H54 (cell line): Measurements from ENCODE around the gene BTBD6.
"Not testable (repeated sequence)": the region's sequence is repeated elsewhere in the genome, so short reads cannot be mapped to it uniquely, and the experiment has no call there.

ENCODE experiments used
- DNase-seq: peaks from one replicate; pipeline ENCODE4 v3.0.0; 2011; ENCODE audit warnings: low spot score, mixed read lengths; ENCODE audit not compliant: insufficient read length
- FAIRE-seq: peaks from 3 replicates; lab custom pipeline; 2011; peaks lifted over from hg19 to GRCh38; lab: Jason Lieb, UNC
- POLR2A ChIP-seq: IDR thresholded peaks from 2 replicates; pipeline ENCODE4 v1.6.1; 2011; ENCODE audit warnings: low read depth, mild to moderate bottlenecking, low read length

BTBD6 gene

DNA sequence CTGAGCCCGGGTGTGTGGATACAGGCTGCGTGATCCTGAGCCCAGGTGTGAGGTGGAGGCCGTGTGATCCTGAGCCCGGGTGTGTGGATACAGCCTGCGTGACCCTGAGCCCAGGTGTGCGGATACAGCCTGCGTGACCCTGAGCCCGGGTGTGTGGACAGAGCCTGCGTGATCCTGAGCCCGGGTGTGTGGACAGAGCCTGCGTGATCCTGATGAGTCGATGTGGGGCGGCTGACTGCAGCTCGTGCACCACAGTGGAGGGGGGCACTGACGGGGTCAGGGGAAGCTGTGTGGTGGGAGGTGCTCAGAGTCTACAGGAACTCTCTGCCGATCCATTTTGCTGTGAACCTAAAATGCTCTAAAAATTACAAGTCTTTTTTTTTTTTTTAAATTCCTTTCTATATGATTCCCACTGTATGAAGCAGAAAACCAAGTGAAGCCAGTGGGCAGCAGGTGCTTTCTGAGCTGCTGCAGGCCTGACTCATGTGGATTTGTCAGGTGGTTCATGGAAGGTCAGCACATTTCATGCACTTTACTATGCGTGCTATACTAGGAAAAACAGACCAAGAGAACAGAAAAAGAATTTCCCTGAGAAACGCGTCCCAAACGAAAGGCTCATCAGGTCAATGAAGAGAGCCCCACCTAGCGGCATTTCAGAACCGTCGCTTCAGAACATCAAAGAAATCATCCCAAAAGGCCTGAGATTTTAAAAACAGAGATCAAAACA is 33.2 kb downstream of the BTBD6 start:
- no peak for FAIRE-seq
- no peak for DNase-seq
- no peak for TF ChIP-seq POLR2A

DNA sequence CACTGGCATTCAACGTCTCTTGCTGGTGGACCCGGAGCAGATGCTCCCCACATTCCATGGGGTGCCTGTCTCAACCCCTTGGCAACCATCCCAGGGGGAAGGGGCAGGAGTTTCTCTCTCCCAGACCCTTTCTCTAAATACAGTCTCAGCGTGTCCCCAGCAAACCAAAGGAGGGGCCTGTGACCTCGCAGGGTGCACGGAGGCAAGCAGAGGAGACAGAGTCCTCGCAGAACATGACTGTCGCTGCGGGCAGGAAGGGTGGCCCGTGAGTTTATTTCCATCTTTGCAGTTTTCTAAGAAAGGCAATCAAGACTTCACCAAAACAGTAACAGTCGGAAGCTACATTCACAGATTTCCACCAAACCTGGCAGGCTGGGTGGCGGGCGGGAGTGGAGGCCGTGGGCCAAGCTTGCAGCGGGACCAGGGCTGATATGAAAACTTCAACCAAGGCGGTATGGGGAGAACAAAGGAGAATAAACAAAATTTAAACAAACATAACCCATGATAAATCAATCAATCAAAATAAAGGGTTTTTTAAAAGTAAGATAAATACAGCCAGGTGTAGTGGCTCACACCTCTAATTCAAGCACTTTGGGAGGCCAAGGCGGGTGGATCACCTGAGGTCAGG is 33.9 kb downstream of the BTBD6 start:
- FAIRE-seq (no peak), DNase-seq (no peak)
- no peak for TF ChIP-seq POLR2A

DNA sequence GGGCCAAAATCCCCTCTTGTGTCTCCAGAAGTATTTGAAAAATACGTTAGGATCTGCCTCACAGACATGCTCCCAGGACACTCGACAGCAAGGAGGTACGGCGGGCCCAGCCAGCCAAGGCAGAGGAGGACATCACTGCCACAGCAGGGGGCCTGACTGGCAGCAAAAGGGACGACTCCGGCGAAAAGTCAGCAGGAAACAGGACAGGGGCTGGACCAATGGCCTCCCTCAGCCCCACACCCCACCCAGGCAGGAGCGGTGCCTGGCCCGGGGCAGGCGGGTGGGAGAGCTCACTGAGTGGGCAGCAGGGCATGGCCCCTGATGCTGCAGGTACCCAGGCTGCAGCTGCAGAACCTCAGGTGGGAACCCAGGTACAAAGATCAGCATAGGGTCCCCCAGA is 34.7 kb downstream of the BTBD6 start:
- no peak for TF ChIP-seq POLR2A
- DNase-seq (no peak), FAIRE-seq (no peak)

DNA sequence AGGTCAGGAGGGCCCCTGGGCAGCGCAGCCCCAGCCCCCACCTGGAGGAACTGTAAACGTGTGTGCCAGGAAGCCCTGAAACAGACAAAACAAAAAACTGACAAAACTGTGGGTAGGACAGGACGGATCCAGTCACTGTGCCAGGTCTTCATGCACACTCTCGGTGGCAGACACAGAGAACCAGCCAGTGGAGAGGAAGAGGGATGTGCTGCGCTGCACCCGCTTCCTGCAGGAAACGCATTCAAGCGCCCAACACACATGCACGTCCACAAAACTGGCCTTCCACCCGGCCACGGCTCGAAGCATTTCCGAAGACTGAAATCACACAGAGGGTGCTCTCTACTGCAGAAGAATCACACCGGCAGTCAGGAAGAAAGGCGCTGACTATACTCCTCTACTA is 35.6 kb downstream of the BTBD6 start:
- no peak for TF ChIP-seq POLR2A
- DNase-seq (no peak), FAIRE-seq (no peak)

DNA sequence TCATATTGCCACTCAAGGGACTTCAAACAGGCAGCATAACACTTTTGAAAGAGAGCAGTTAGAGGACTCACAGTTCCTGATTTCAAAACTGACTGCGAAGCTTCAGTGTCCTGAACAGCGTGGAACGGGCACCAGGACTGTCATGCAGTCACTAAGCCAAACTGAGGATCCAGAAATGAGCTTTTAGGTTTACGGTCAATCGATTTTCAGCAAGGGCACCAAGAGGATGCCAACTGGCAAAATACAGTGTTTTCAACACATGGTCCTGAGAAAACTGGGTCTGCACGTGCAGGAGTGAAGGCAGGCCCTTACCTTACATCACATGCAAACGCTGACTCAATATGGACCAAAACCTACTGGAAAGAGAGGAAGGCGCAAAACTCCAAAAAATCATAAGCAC is 36.8 kb downstream of the BTBD6 start:
- no peak for TF ChIP-seq POLR2A
- DNase-seq (no peak), FAIRE-seq (no peak)

DNA sequence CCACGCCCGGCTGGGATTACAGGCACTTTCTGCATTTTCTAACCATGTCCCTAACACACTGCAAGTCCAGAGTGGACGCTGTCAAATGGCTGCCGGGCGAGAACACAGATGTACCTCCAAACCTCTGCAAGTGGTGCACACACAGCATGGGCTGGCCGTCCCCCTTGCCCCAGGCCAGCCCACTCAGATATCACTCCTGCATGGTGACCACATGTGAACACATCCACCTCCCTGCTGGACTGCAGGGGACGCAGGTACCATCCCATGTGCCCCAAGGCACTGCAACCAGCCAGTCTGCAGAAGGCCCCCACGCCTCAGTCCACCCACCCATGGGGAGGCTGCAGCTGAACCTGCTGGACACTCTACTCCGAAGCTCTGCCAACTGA is 38.4 kb downstream of the BTBD6 start:
- TF ChIP-seq POLR2A = no peak
- FAIRE-seq (no peak), DNase-seq (no peak)

DNA sequence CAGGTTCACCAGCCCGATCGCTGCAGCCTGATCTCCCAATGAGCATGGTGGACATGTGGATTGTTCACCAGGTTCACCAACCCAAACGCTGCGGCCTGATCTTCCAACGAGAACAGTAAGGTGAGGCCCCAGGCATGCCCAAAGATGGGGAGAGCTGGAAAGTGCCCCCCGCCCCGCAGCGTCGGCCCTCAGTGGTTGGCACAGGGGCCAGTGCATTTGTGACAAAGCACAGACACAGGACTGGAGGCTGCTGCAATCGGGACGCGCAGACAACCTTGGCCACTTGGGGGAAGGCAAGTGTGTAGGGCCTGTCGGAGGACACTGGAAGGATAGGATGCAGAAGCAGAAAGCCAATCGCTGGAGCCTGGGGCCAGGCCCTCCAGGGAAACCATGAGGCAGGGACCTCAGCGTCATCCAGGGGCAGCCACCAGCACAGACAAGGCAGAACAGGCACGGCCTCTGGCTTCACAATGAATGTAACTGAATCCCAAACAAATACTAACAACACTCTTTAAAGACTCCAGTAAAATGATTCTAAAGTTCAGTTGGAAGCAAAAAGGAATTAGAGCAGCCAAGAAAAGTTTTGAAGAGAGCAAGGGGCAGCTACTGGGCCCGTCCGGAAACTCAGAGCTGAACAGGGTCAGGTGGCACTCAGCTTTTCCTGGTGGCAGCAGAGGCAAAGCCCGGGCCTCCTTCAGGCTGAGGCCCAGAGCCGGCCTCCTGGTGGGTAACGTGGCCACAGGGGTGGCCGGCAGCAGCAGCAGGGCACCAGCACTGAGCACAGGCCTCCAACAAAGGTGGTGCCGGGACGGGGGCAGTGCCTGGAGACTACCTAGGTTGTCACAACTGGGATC is 39.1 kb downstream of the BTBD6 start:
- no peak for FAIRE-seq
- DNase-seq = no peak
- TF ChIP-seq POLR2A = no peak

DNA sequence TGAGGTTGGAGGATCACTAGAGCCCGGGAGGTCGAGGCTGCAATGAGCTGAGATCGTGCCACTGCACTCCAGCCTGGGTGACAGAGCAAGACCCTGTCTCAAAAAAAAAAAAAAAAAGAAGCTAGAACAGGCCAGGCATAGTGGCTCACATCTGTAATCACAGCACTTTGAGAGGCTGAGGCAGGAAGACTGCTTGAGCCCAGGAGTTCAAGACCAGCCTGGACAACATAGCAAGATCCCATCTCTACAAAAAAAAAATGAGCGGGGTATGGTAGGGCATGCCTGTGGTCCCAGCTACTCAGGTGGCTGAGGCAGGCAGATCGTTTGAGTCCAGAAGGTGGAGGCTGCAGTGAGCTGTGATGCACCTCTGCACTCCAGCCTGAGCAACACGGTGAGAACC is 40.6 kb downstream of the BTBD6 start:
- not testable (repeated sequence) for FAIRE-seq, DNase-seq

DNA sequence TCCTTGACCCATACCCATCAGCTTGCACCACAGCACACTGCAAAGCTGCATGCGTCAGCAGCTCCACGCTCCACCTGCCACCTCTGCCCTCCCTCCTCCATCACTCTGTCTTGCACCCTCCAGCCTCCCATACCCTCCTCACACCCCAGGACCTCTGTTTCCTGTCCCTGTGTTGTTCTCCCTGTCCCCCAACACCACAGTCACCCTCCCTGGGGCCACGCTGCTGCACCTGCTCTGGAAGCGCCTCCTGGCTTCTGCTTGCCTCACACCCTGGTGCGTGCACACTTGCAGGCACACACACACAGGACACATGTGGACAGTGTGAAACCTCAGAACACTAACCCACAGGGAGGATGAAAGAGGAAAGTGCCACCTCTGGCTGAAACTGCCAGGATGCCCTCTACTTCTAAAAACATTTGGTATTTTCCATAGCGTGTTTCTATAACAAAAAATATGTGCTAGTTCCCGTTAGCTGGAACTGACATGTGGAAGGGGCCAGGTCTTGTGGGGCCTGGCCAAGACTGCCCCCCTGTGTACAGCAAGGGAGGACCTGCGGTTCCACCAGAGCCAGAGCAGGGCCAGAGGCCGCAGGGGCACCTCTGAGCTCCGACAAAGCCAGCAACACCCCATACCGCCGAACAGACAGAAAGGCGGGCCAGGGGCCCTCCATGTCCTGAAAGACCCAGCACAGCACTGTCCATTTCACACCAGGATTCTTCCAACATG is 42.5 kb downstream of the BTBD6 start:
- FAIRE-seq (no peak), DNase-seq (no peak)
- TF ChIP-seq POLR2A = no peak

DNA sequence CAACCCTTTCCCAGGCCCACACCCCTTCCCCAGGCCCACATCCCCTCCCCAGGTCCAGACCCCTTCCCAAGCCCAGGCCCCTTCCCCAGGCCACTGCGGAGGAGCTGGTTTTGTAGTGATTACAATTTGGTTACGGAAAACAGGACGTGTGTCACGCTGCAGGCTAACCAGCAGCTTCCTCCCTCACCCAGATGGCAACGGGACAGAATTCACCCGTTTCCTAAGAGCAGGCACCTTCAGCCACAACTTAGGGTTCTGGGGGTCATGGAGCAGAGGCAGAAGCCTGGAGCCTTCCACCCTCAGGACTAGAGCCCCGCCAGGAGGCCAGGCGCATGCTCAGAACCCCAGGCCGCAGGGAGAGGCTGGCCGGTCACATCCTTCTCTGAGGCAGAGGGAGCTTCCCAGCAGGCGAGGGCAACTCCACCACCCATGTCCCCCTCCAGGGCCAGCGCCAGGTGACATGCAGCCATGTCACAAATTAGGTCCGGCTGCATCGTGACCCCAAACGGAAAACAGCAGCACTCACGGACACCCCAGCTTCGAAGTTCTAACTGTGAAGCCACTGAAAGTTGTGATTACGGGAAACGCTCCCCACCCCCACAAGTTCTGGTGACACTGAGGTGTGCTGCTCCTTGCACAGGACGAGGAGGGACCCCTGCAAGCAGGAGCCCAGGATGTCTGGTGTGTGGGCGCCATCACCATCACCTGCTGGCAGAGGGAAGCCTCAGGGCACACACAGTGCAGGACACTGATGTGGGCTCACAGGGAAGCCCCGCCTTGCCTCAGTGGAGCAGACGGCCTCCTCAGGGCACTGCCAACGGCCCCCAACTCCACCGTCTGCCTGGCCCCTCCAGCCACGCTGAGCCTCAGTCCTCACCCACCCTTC is 44.7 kb downstream of the BTBD6 start:
- no peak for FAIRE-seq
- no peak for TF ChIP-seq POLR2A
- no peak for DNase-seq

DNA sequence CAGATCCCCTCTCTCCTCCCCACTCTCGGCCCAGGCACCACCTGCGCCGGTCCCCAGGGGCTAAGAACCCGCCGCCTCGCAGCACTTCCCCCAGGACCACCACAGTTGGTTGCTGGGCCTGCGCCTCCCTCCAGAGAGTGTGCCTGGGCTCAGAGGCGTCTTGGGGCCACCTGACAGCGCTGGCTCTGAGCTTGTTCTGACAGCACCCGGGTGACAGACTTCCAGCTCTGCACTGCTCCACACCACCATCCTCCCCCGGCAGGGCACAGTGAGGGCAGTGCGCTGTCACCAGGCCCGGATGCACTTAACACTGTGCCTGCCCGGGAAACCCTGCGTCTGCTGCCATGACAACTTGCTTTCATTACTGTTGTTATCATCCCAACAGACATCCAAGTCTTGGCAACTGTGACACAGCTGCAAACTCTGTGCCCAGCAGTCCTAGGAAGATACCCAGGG is 45.8 kb downstream of the BTBD6 start:
- DNase-seq (no peak), FAIRE-seq (no peak)
- no peak for TF ChIP-seq POLR2A

DNA sequence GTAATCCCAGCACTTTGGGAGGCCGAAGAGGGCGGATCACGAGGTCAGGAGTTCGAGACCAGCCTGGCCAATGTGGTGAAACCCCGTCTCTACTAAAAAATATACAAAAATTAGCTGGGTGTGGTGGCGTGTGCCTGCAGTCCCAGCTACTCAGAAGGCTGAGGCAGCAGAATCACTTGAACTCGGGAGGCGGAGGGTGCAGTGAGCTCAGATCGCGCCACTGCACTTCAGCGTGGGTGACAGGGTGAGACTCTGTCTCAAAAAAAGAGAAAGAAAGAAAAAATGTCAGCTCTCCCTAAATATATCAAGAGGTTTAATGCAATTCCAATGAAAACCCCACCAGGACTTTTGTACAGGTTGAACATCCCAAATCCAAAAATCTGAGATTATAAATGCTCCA is 49.0 kb downstream of the BTBD6 start:
- DNase-seq, FAIRE-seq: not testable (repeated sequence)
